Neuronal stem cell (in vitro differentiated cells): Measurements from ENCODE around the gene PARN.

Experiments
- DNase-seq: peaks from one replicate; pipeline ENCODE4 v3.0.0-alpha.2; 2013; ENCODE audit warnings: low spot score
- H2AFZ ChIP-seq: one replicate; pipeline ENCODE4 v1.6.1; 2013; ENCODE audit warnings: mild to moderate bottlenecking, low read length, inconsistent platforms
- H2AK5ac ChIP-seq: 2 replicates; pipeline ENCODE4 v1.6.1; 2013; ENCODE audit warnings: low read depth, mild to moderate bottlenecking, inconsistent platforms, low read length, moderate library complexity, mixed read lengths
- H2BK120ac ChIP-seq: 2 replicates; pipeline ENCODE4 v1.6.1; 2013; ENCODE audit warnings: low read depth, mild to moderate bottlenecking, inconsistent platforms, low read length, moderate library complexity, mixed read lengths
- H2BK12ac ChIP-seq: one replicate; pipeline ENCODE4 v1.6.1; 2013; ENCODE audit warnings: low read length, inconsistent platforms
- H2BK15ac ChIP-seq: 2 replicates; pipeline ENCODE4 v1.6.1; 2013; ENCODE audit warnings: mild to moderate bottlenecking, low read length, inconsistent platforms, mixed read lengths
- H2BK5ac ChIP-seq: one replicate; pipeline ENCODE4 v1.6.1; 2013; ENCODE audit warnings: inconsistent platforms, mild to moderate bottlenecking, low read length, moderate library complexity
- H3K14ac ChIP-seq: one replicate; pipeline ENCODE4 v1.6.1; 2013; ENCODE audit warnings: low read length, inconsistent platforms
- H3K18ac ChIP-seq: 2 replicates; pipeline ENCODE4 v1.6.1; 2013; ENCODE audit warnings: low read length, inconsistent platforms
- H3K23ac ChIP-seq: 2 replicates; pipeline ENCODE4 v1.6.1; 2013; ENCODE audit warnings: low read depth, mild to moderate bottlenecking, mixed read lengths, low read length, inconsistent platforms; ENCODE audit not compliant: poor library complexity
- H3K27ac ChIP-seq: replicated peaks from 3 replicates; pipeline ENCODE4 v1.5.1; 2013; ENCODE audit warnings: low read length, inconsistent platforms
- H3K27me3 ChIP-seq, 3 experiments: 2 replicates each; pipeline ENCODE4 v1.6.1; 2013; ENCODE audit warnings: low read length in 3 of 3, mild to moderate bottlenecking in 2 of 3, inconsistent platforms in 1 of 3, low read depth in 1 of 3, mixed read lengths in 1 of 3, moderate library complexity in 1 of 3; ENCODE audit not compliant: control insufficient read depth in 3 of 3, insufficient read depth in 3 of 3
- H3K36me3 ChIP-seq, 2 donors: replicated peaks in 1 of 2; 2 replicates each; pipeline ENCODE4 v1.6.1; 2013; ENCODE audit warnings: low read length in 2 of 2; ENCODE audit not compliant: control insufficient read depth in 2 of 2, insufficient read depth in 2 of 2
- H3K4ac ChIP-seq: 2 replicates; pipeline ENCODE4 v1.6.1; 2013; ENCODE audit warnings: inconsistent platforms, mild to moderate bottlenecking, low read length, moderate library complexity
- H3K4me1 ChIP-seq, 2 donors: 1 replicate in 1 of 2; 2 replicates in 1 of 2; pipeline ENCODE4 v1.6.1; 2013; ENCODE audit warnings: low read length in 2 of 2, low read depth in 1 of 2; ENCODE audit not compliant: control insufficient read depth in 2 of 2, insufficient read depth in 1 of 2
- H3K4me2 ChIP-seq: one replicate; pipeline ENCODE4 v1.6.1; 2013; ENCODE audit warnings: mild to moderate bottlenecking, low read length, inconsistent platforms; ENCODE audit not compliant: insufficient read depth, poor library complexity, severe bottlenecking
- H3K4me3 ChIP-seq, 2 donors: 2 replicates each; pipeline ENCODE4 v1.5.1; 2013; ENCODE audit warnings: low read length in 2 of 2, mild to moderate bottlenecking in 2 of 2, inconsistent platforms in 1 of 2, moderate library complexity in 1 of 2
- H3K79me1 ChIP-seq: one replicate; pipeline ENCODE4 v1.6.1; 2013; ENCODE audit warnings: low read depth, mild to moderate bottlenecking, inconsistent platforms, low read length, moderate library complexity
- H3K9ac ChIP-seq: one replicate; pipeline ENCODE4 v1.6.1; 2013; ENCODE audit warnings: mild to moderate bottlenecking, low read depth, low read length, inconsistent platforms; ENCODE audit not compliant: poor library complexity
- H3K9me3 ChIP-seq, 2 donors: replicated peaks in 1 of 2; 2 replicates each; pipeline versions ENCODE3 to v1.6.1; 2013; ENCODE audit warnings: low read length in 2 of 2, mild to moderate bottlenecking in 2 of 2, inconsistent platforms in 1 of 2, low read depth in 1 of 2, mixed read lengths in 1 of 2, moderate library complexity in 1 of 2; ENCODE audit not compliant: control insufficient read depth in 2 of 2, insufficient read depth in 1 of 2
- H4K8ac ChIP-seq: one replicate; pipeline ENCODE4 v1.6.1; 2013; ENCODE audit warnings: low read depth, mild to moderate bottlenecking, inconsistent platforms, low read length, moderate library complexity
- H4K91ac ChIP-seq: one replicate; pipeline ENCODE4 v1.6.1; 2013; ENCODE audit warnings: low read length, low read depth, mild to moderate bottlenecking, inconsistent platforms; ENCODE audit not compliant: poor library complexity
- WGBS, 2 donors: extraction: QIAGEN DNeasy Blood & Tissue Kit; methylation state at CpG; one replicate each; pipeline ENCODE4 v1.1.7; 2013; ENCODE audit warnings: missing lambda C conversion rate in 2 of 2, mixed read lengths in 1 of 2; ENCODE audit not compliant: insufficient read length in 2 of 2, insufficient replicate concordance in 1 of 2; ENCODE audit errors: extremely low coverage in 2 of 2; 5-methylcytosine and 5-hydroxymethylcytosine counted together

Gene PARN

DNA sequence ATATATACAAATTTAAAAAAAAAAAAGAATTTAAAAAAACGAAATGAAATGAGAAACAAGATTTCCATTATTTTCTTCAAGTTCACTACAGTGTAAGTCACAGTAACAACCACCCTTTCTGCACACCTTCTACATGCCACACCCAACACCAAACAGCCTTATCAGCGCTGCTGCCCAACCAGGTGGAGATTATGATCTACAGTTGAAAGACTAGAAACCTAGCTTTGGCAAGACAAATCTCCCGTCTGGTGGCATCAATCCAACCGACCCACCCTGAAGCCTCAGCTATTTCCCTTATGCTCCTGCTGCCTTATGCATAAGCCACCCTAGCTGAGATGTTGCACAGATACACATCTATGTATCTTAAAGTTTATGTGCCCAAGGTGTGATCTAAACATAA is 60.8 kb downstream of the PARN start:
- Histone ChIP-seq H3K23ac (no peak overlapping the region), H2BK15ac (no peak overlapping the region), H3K27ac (no peak overlapping the region), H3K79me1 (no peaks in the 10 kb centered on the region), H2BK120ac (no peak overlapping the region), H3K18ac (no peak overlapping the region), H2AFZ (no peak overlapping the region), H4K8ac (no peak overlapping the region), H3K4ac (no peak overlapping the region), H3K36me3 (peaks cover 0 to 6% of the 10 kb centered on the region in 2 donors), H3K9me3 (no peaks in the 10 kb centered on the region), H3K4me2 (no peak overlapping the region), H3K4me3 (no peak overlapping the region), H2BK5ac (no peak overlapping the region), H2AK5ac (no peak overlapping the region), H3K4me1 (no peaks in the 10 kb centered on the region), H2BK12ac (no peak overlapping the region), H4K91ac (no peak overlapping the region), H3K27me3 (no peaks in the 10 kb centered on the region), H3K9ac (no peak overlapping the region), H3K14ac (no peak overlapping the region)
- no CpG with 5 or more reads among the region's 4 CpGs for WGBS, 2 donors
- DNase-seq: no peak

DNA sequence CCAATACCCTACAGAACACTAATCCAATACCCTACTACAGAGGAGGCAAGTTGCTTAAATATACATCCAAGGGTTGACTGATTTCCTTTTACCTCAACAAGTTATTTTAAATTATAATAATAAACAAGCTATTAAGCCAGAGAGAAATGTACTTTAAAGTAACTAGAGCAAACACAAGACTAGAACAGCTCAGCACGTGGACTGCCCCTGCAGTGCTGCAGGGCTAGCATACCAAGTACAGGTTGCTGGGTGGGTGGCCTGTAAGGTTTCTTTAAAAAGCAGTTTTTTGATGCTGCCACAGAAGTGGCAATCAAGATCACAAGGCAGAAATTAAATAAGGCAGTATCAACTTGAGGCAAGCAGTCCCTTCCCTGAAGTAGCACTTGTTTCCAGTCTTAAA is 63.5 kb downstream of the PARN start:
- H2AK5ac ChIP-seq: no peak overlapping the region
- no peaks in the 10 kb centered on the region for H3K9me3 ChIP-seq
- H3K27me3 ChIP-seq: no peaks in the 10 kb centered on the region
- H3K14ac ChIP-seq: no peak overlapping the region
- H2BK12ac ChIP-seq: no peak overlapping the region
- H3K18ac ChIP-seq: no peak overlapping the region
- no peak overlapping the region for H4K8ac ChIP-seq
- no peaks in the 10 kb centered on the region for H3K4me1 ChIP-seq
- DNase-seq: no peak
- no peak overlapping the region for H2AFZ ChIP-seq
- no peak overlapping the region for H4K91ac ChIP-seq
- no peak overlapping the region for H3K4me3 ChIP-seq
- no CpG with 5 or more reads among the region's 1 CpG for WGBS, 2 donors
- no peak overlapping the region for H3K9ac ChIP-seq
- no peak overlapping the region for H3K27ac ChIP-seq
- H3K4me2 ChIP-seq: no peak overlapping the region
- no peak overlapping the region for H2BK15ac ChIP-seq
- H3K79me1 ChIP-seq: no peaks in the 10 kb centered on the region
- peaks cover 0 to 6% of the 10 kb centered on the region in 2 donors for H3K36me3 ChIP-seq
- H3K23ac ChIP-seq: no peak overlapping the region
- H3K4ac ChIP-seq: no peak overlapping the region
- no peak overlapping the region for H2BK120ac ChIP-seq
- H2BK5ac ChIP-seq: no peak overlapping the region

DNA sequence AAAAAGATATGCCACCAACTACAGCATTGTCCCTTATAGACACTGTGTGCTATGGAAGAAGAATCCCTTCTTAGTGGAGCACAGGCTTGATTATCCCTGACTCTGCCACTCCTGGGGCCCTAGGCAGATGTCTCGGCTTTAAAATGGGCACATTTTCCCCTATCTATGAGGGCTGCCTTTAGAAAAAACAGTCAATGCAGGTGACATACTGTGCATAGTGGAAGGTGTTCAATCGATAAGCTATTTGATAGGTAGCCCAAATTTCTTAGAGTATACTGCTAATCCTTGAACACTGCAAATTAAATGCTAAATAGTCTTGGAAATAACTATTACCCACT is 64.4 kb downstream of the PARN start:
- Histone ChIP-seq H3K4me2 (no peak overlapping the region), H3K79me1 (no peaks in the 10 kb centered on the region), H3K27me3 (no peaks in the 10 kb centered on the region), H3K23ac (no peak overlapping the region), H3K9me3 (no peaks in the 10 kb centered on the region), H2AK5ac (no peak overlapping the region), H2BK15ac (no peak overlapping the region), H3K36me3 (peaks cover 0 to 13% of the 10 kb centered on the region in 2 donors), H2BK12ac (no peak overlapping the region), H2BK120ac (no peak overlapping the region), H4K91ac (no peak overlapping the region), H2AFZ (no peak overlapping the region), H4K8ac (no peak overlapping the region), H3K27ac (no peak overlapping the region), H3K14ac (no peak overlapping the region), H2BK5ac (no peak overlapping the region), H3K4ac (no peak overlapping the region), H3K4me1 (no peaks in the 10 kb centered on the region), H3K18ac (no peak overlapping the region), H3K9ac (no peak overlapping the region), H3K4me3 (no peak overlapping the region)
- WGBS, 2 donors: no CpG with 5 or more reads among the region's 2 CpGs
- no peak for DNase-seq

DNA sequence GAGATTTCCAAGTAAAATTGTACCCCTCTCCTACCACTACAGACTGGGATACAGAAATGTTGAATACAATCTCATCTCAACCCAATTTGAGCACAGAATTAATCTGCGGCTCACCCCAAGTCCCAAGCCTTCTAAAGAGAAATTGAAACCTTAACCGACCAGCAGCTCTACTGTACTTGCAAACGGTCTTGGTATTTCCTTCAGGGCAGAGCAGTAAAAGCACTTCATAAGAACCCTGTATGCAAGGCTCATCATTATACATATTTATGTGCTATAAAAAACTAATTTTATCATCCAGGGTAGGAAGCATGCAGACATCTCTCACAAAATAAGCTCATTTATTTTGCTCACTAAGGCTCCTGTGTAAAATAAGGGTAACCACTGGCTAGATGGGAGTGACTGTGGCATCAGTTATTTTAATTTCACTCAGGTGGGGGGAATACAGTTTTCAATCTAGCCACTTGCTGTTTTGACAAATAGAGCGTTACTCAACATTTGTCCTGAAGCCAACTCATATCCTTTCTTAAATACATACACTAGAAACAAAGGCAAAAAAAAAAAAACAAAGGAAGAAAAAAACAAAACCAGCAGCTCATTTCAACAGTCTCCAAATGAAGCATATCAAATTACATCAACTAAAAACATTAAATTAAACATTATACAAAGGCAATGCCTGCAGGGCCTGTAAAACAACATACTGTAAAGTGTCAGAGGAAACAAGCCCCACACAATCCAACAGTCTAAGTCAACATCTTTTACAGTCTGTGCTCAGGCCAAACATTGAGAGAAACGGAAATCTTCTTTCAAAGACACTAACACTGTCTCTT is 65.0 kb downstream of the PARN start:
- Histone ChIP-seq H3K79me1 (no peaks in the 10 kb centered on the region), H3K18ac (no peak overlapping the region), H3K4ac (no peak overlapping the region), H2AK5ac (no peak overlapping the region), H4K91ac (no peak overlapping the region), H3K36me3 (peaks cover 0 to 13% of the 10 kb centered on the region in 2 donors), H3K4me1 (no peaks in the 10 kb centered on the region), H3K9ac (no peak overlapping the region), H3K23ac (no peak overlapping the region), H2BK120ac (no peak overlapping the region), H3K4me3 (no peak overlapping the region), H2BK12ac (no peak overlapping the region), H3K27me3 (no peaks in the 10 kb centered on the region), H2BK15ac (no peak overlapping the region), H2AFZ (no peak overlapping the region), H3K27ac (no peak overlapping the region), H3K14ac (no peak overlapping the region), H3K4me2 (no peak overlapping the region), H4K8ac (no peak overlapping the region), H2BK5ac (no peak overlapping the region), H3K9me3 (no peaks in the 10 kb centered on the region)
- DNase-seq: no peak
- no CpG with 5 or more reads among the region's 5 CpGs for WGBS, 2 donors
